AG04450 (cell line): ENCODE measurements around the gene TAS2R41. TPM values are rescaled to one million over a fixed set of nuclear protein-coding genes. Genes with fewer than 3 reads are reported as not detected.

Experiments
- CTCF ChIA-PET: fragments of 300-600, 350-600 bp; formaldehyde crosslinking; extraction: SDS; loops from one replicate; lab custom pipeline; 2022; ENCODE audit warnings: antibody characterized with exemption, inconsistent platforms; lab: Charles Lee
- POLR2A ChIA-PET: fragments of 350-600 bp; formaldehyde crosslinking; extraction: SDS; loops from one replicate; lab custom pipeline; 2021; ENCODE audit warnings: antibody characterized with exemption, inconsistent platforms; lab: Yijun Ruan, JAX
- DNase-seq: peaks from one replicate; pipeline ENCODE4 v3.0.0-alpha.2; 2011; ENCODE audit warnings: low read depth, low spot score
- H3K27ac ChIP-seq: one replicate; pipeline ENCODE4 v1.5.1; 2012; ENCODE audit warnings: low read depth, low read length, control low read depth
- H3K27me3 ChIP-seq: one replicate; pipeline ENCODE4 v1.6.0; 2012; ENCODE audit warnings: low read length; ENCODE audit not compliant: control insufficient read depth, insufficient read depth
- H3K4me3 ChIP-seq: 2 replicates; pipeline ENCODE4 v1.5.1; 2011; ENCODE audit warnings: mild to moderate bottlenecking, low read depth, low read length, control low read depth
- H3K9me3 ChIP-seq: 2 replicates; pipeline ENCODE4 v1.5.1; 2012; ENCODE audit warnings: low read length; ENCODE audit not compliant: control insufficient read depth, insufficient read depth
- CTCF ChIP-seq: IDR thresholded peaks from 2 replicates; pipeline ENCODE4 v1.5.1; 2011; ENCODE audit warnings: low read depth, low read length, control low read depth, inconsistent platforms
- polyA plus RNA-seq: library from polyadenylated mRNA; depleted of rRNA; stranded (reverse); fragments of >200 nt; gene quantifications from 2 replicates; pipeline ENCODE4 v1.2.3, GENCODE V29; 2011

TAS2R41 gene
- polyA plus RNA-seq, 1 experiment: not detected

DNA sequence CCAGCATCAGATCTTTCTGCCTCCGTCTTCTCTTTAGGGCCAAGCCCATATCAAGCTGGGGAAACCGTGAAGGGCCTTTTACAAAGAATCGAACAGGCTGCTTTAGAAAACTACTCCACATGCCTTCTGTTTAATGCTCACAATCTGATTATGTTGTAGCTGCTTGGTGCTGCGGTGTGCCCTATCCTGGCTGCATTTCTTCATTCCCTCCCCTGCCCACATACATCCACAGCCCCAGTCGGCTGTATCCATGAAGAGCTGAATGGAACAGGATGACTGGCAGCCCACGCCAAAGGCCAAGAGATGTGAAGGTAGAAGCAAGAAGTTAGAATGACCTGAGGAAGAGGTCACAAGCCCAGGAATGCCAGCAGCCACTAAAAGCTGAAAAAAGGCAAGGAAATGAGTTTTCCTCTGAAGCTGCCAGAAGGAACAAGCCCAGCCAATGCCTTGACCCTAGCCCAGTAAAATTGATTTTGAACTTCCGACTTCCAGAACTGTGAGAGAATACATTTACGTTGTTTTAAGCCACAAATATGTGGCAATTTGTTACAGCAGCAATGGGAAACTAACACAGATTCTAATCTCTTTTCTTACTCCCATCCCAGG, 22.2 kb downstream of the TAS2R41 start:
- TF ChIP-seq CTCF: no peak
- no peak for DNase-seq
- ChIA-PET POLR2A (no interaction called here), CTCF (no interaction called here)
- Histone ChIP-seq H3K4me3 (no peak overlapping the region), H3K27me3 (no peaks in the 10 kb centered on the region), H3K9me3 (no peaks in the 10 kb centered on the region), H3K27ac (no peak overlapping the region)

DNA sequence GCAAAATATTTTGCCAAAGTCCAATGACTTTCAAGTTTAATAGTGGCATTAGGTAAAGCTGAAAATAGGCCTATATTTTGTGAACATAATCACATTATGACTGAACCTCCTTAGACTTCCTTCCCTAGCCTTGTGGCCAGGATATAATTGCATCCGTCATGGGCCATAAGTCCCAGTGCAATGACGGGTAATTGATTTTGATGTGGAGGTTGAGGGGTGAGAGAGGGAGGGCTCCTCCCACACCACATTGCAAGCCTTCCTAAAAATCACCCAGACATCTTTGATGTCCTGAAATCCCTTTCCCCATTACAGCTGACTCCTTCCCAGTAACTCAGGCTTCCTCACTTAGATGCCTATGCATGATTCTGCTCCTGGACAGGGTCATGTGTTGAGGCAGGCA, 25.6 kb downstream of the TAS2R41 start:
- no peak for TF ChIP-seq CTCF
- DNase-seq: no peak
- Histone ChIP-seq H3K9me3 (no peaks in the 10 kb centered on the region), H3K27ac (no peak overlapping the region), H3K27me3 (no peaks in the 10 kb centered on the region), H3K4me3 (no peak overlapping the region)
- POLR2A ChIA-PET: no interaction called here
- CTCF ChIA-PET: no interaction called here

DNA sequence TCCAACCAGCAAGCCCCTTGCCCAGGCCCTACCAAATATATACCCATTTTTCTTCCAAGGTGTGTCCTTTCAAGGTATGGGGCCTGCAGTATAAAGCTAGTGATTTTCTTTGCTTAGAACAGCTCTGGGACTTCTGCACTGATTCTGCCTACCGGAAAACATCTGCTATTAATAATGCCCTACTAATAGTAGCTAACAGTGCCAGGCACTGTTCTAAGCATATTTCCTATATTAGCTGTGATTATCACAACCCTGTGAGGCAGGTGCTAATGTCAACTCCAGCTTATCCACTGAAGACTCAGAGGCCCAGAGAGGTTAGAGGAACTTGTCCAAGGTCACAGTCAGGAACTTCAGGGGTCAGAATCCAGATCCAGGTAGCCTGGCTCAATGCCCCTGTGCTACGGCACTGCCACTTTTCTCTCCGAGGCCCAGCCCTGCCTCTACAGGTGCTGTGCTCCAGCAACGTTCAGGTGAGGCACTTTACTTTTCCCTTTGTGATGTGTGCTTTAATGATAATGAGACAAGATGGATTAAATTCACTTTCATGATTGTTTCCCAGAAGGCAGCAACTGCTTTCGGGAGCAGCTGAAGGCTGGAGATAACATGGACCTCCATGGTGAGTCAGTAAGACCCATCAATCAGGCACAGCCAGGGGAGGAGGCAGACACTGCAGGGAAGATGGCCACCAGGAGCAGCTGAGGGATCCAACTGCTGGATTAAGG, 26.7 kb downstream of the TAS2R41 start:
- CTCF ChIA-PET: interaction anchor here (1.3 kb wide), 1 partner anchor 263 kb away, joined by 4 read pairs; no protein-coding TSS in a partner anchor
- H3K4me3 ChIP-seq: no peak overlapping the region

GRCh38 chr7:143504937-143505297, 27.2 kb downstream of the TAS2R41 start:
- H3K9me3 ChIP-seq: no peaks in the 10 kb centered on the region
- H3K4me3 ChIP-seq: no peak overlapping the region
- peak; percentile 22; the same call in 1 of the 2 replicates for TF ChIP-seq CTCF
- no peaks in the 10 kb centered on the region for H3K27me3 ChIP-seq
- ChIA-PET POLR2A (interaction anchor here (0.5 kb wide), 1 partner anchor 124 kb away, joined by 6 read pairs; no protein-coding TSS in a partner anchor), CTCF (interaction anchor here (1.3 kb wide), 1 partner anchor 264 kb away, joined by 4 read pairs; no protein-coding TSS in a partner anchor)
- no peak overlapping the region for H3K27ac ChIP-seq
- no peak for DNase-seq

More for the DNA sequence above, 26.7 kb downstream of the TAS2R41 start:
- POLR2A ChIA-PET: no interaction called here
- Histone ChIP-seq H3K27me3 (no peaks in the 10 kb centered on the region), H3K9me3 (no peaks in the 10 kb centered on the region), H3K27ac (no peak overlapping the region)
- no peak for DNase-seq
- TF ChIP-seq CTCF: no peak

GRCh38 chr7:143505838-143506237, 28.2 kb downstream of the TAS2R41 start:
- no peak for DNase-seq
- no peak overlapping the region for H3K27ac ChIP-seq
- CTCF ChIA-PET: no interaction called here
- no peaks in the 10 kb centered on the region for H3K27me3 ChIP-seq
- POLR2A ChIA-PET: no interaction called here
- no peak for TF ChIP-seq CTCF
- H3K9me3 ChIP-seq: no peaks in the 10 kb centered on the region; the same call in 1 of the 2 replicates
- no peak overlapping the region for H3K4me3 ChIP-seq
